Activated naive CD4-positive, alpha-beta T cell treated with anti-CD3 and anti-CD28 coated beads for 36 hours (primary cell): ENCODE measurements around the gene VPREB1. TPM values are rescaled to one million over a fixed set of nuclear protein-coding genes. Genes with fewer than 3 reads are reported as not detected.
"Not testable (repeated sequence)": the region's sequence is repeated elsewhere in the genome, so short reads cannot be mapped to it uniquely, and the experiment has no call there.

Experiments
- CTCF ChIA-PET: fragments of 350-600 bp; sonication (Branson Sonifier 250); formaldehyde crosslinking; loops from one replicate; lab custom pipeline; 2021; ENCODE audit warnings: antibody characterized with exemption; lab: Charles Lee
- DNase-seq: peaks from one replicate; pipeline ENCODE4 v3.0.0-alpha.2; 2020
- H3K27ac Mint-ChIP-seq: one replicate; pipeline ENCODE4 v1.8.0; 2021; ENCODE audit warnings: mild to moderate bottlenecking, mixed read lengths
- H3K27me3 Mint-ChIP-seq: one replicate; pipeline ENCODE4 v1.8.0; 2021; ENCODE audit warnings: low read depth, mixed read lengths
- H3K36me3 Mint-ChIP-seq: one replicate; pipeline ENCODE4 v1.8.0; 2021; ENCODE audit warnings: low read depth, mixed read lengths
- H3K4me1 Mint-ChIP-seq: one replicate; pipeline ENCODE4 v1.8.0; 2021; ENCODE audit warnings: low read depth, mixed read lengths
- H3K4me3 Mint-ChIP-seq: one replicate; pipeline ENCODE4 v1.8.0; 2021; ENCODE audit warnings: mild to moderate bottlenecking, moderate library complexity, mixed read lengths
- H3K9me3 Mint-ChIP-seq: one replicate; pipeline ENCODE4 v1.8.0; 2021; ENCODE audit warnings: mixed read lengths
- intact Hi-C: fragments of 100-400 bp; cut with micrococcal nuclease; formaldehyde crosslinking; loops from one replicate; pipeline ENCODE4 v1.15.1; 2023
- total RNA-seq, 2 experiments: library from RNA; stranded (reverse); gene quantifications; one replicate each; pipeline ENCODE4 v1.2.3, GENCODE V29; 2021

The VPREB1 gene
- total RNA-seq, 2 experiments from 2014 or later: not detected

GRCh38 chr22:22237521-22237920 is 7.1 kb upstream of the VPREB1 start:
- H3K9me3 Mint-ChIP-seq: no peaks in the 10 kb centered on the region
- H3K27me3 Mint-ChIP-seq: no peaks in the 10 kb centered on the region
- intact Hi-C loops: no loop called here
- no peak for DNase-seq
- no peaks in the 10 kb centered on the region for H3K36me3 Mint-ChIP-seq
- no peak overlapping the region for H3K27ac Mint-ChIP-seq
- H3K4me3 Mint-ChIP-seq: no peak overlapping the region
- CTCF ChIA-PET: interaction anchor here (0.6 to 10.1 kb wide), 4 partner anchors 11 to 643 kb away, joined by 3 to 179 read pairs (median 49); no protein-coding TSS in a partner anchor
- peaks cover 2% of the 10 kb centered on the region for H3K4me1 Mint-ChIP-seq

- intact Hi-C loops: no loop called here
- DNase-seq: no peak
- Mint-ChIP-seq H3K9me3 (no peaks in the 10 kb centered on the region), H3K36me3 (no peaks in the 10 kb centered on the region), H3K4me1 (peaks cover 2% of the 10 kb centered on the region), H3K4me3 (no peak overlapping the region), H3K27me3 (peaks cover 7% of the 10 kb centered on the region), H3K27ac (no peak overlapping the region)
- CTCF ChIA-PET: interaction anchor here (1.0 to 10.1 kb wide), 3 partner anchors 31 to 44 kb away, joined by 3 to 179 read pairs (median 3); no protein-coding TSS in a partner anchor
Measured at GRCh38 chr22:22239311-22239939, 5.2 kb upstream of the VPREB1 start.

GRCh38 chr22:22241554-22241898 is 3.1 kb upstream of the VPREB1 start:
- H3K4me3 Mint-ChIP-seq: no peak overlapping the region
- peaks cover 12% of the 10 kb centered on the region for H3K27me3 Mint-ChIP-seq
- CTCF ChIA-PET: interaction anchor here (0.7 to 10.1 kb wide), 4 partner anchors 33 to 41 kb away, joined by 4 to 179 read pairs (median 6); no protein-coding TSS in a partner anchor
- H3K4me1 Mint-ChIP-seq: no peaks in the 10 kb centered on the region
- no peak overlapping the region for H3K27ac Mint-ChIP-seq
- H3K9me3 Mint-ChIP-seq: no peaks in the 10 kb centered on the region
- intact Hi-C loops: no loop called here
- no peaks in the 10 kb centered on the region for H3K36me3 Mint-ChIP-seq
- DNase-seq: no peak

- Mint-ChIP-seq H3K4me1 (no peaks in the 10 kb centered on the region), H3K27me3 (peaks cover 12% of the 10 kb centered on the region), H3K4me3 (no peak overlapping the region), H3K27ac (no peak overlapping the region), H3K9me3 (no peaks in the 10 kb centered on the region), H3K36me3 (no peaks in the 10 kb centered on the region)
- DNase-seq: no peak
- CTCF ChIA-PET: interaction anchor here (0.6 to 1.6 kb wide), 5 partner anchors 29 to 86 kb away, joined by 3 to 7 read pairs (median 4); no protein-coding TSS in a partner anchor
- intact Hi-C loops: no loop called here
Measured at GRCh38 chr22:22242488-22242887, 2.1 kb upstream of the VPREB1 start.

GRCh38 chr22:22243033-22243680 is 1.4 kb upstream of the VPREB1 start:
- CTCF ChIA-PET: interaction anchor here (1.2 to 1.6 kb wide), 3 partner anchors 35 to 86 kb away, joined by 3 to 7 read pairs (median 5); no protein-coding TSS in a partner anchor
- Mint-ChIP-seq H3K27me3 (peaks cover 12% of the 10 kb centered on the region), H3K36me3 (no peaks in the 10 kb centered on the region), H3K4me3 (no peak overlapping the region), H3K4me1 (peaks cover under 1% of the 10 kb centered on the region), H3K9me3 (no peaks in the 10 kb centered on the region), H3K27ac (no peak overlapping the region)
- no peak for DNase-seq
- intact Hi-C loops: no loop called here

- Mint-ChIP-seq H3K4me1 (peaks cover 12% of the 10 kb centered on the region), H3K27me3 (peaks cover 12% of the 10 kb centered on the region), H3K4me3 (no peak overlapping the region), H3K27ac (no peak overlapping the region), H3K9me3 (no peaks in the 10 kb centered on the region), H3K36me3 (no peaks in the 10 kb centered on the region)
- DNase-seq: no peak
- CTCF ChIA-PET: interaction anchor here (0.6 to 3.9 kb wide), 3 partner anchors 37 to 45 kb away, joined by 3 to 16 read pairs (median 9); no protein-coding TSS in a partner anchor
- intact Hi-C loops: no loop called here
Measured at GRCh38 chr22:22245256-22245909, 797 bp downstream of the VPREB1 start.

- no peak for DNase-seq
- Mint-ChIP-seq H3K27me3 (peaks cover 12% of the 10 kb centered on the region), H3K36me3 (no peaks in the 10 kb centered on the region), H3K4me1 (peaks cover 12% of the 10 kb centered on the region), H3K4me3 (no peak overlapping the region), H3K27ac (no peak overlapping the region), H3K9me3 (no peaks in the 10 kb centered on the region)
- intact Hi-C loops: no loop called here
- CTCF ChIA-PET: interaction anchor here (3.6 to 3.9 kb wide), 2 partner anchors 38 to 45 kb away, joined by 9 to 16 read pairs; no protein-coding TSS in a partner anchor
Measured at GRCh38 chr22:22245935-22246525, 1.4 kb downstream of the VPREB1 start.

- no peak overlapping the region for H3K27ac Mint-ChIP-seq
- CTCF ChIA-PET: interaction anchor here (0.7 to 3.9 kb wide), 3 partner anchors 39 to 446 kb away, joined by 4 to 16 read pairs (median 9); no protein-coding TSS in a partner anchor
Measured at GRCh38 chr22:22246706-22247105, 2.1 kb downstream of the VPREB1 start.

GRCh38 chr22:22248878-22249277 is 4.3 kb downstream of the VPREB1 start:
- no peak overlapping the region for H3K4me3 Mint-ChIP-seq
- H3K9me3 Mint-ChIP-seq: no peaks in the 10 kb centered on the region
- peak; percentile 16 for DNase-seq
- H3K27ac Mint-ChIP-seq: no peak overlapping the region
- peaks cover 7% of the 10 kb centered on the region for H3K27me3 Mint-ChIP-seq
- CTCF ChIA-PET: interaction anchor here (0.8 to 3.9 kb wide), 3 partner anchors 11 to 48 kb away, joined by 3 to 16 read pairs (median 9); no protein-coding TSS in a partner anchor
- no peaks in the 10 kb centered on the region for H3K36me3 Mint-ChIP-seq
- intact Hi-C loops: no loop called here
- peaks cover 12% of the 10 kb centered on the region for H3K4me1 Mint-ChIP-seq

More at GRCh38 chr22:22246706-22247105, 2.1 kb downstream of the VPREB1 start:
- peaks cover 12% of the 10 kb centered on the region for H3K4me1 Mint-ChIP-seq
- DNase-seq: no peak
- H3K4me3 Mint-ChIP-seq: no peak overlapping the region
- intact Hi-C loops: no loop called here
- peaks cover 12% of the 10 kb centered on the region for H3K27me3 Mint-ChIP-seq
- no peaks in the 10 kb centered on the region for H3K36me3 Mint-ChIP-seq
- H3K9me3 Mint-ChIP-seq: no peaks in the 10 kb centered on the region

- DNase-seq, H3K4me3 Mint-ChIP-seq, H3K36me3 Mint-ChIP-seq, intact Hi-C loops, H3K27ac Mint-ChIP-seq, H3K27me3 Mint-ChIP-seq, H3K9me3 Mint-ChIP-seq: not testable (repeated sequence)
- peaks cover 12% of the 10 kb centered on the region for H3K4me1 Mint-ChIP-seq
- CTCF ChIA-PET: interaction anchor here (0.6 to 0.9 kb wide), 2 partner anchors 49 to 164 kb away, joined by 3 to 4 read pairs; no protein-coding TSS in a partner anchor
Measured at GRCh38 chr22:22250651-22251050, 6.1 kb downstream of the VPREB1 start.

GRCh38 chr22:22256133-22256532 is 11.5 kb downstream of the VPREB1 start:
- H3K4me3 Mint-ChIP-seq, intact Hi-C loops, H3K4me1 Mint-ChIP-seq, CTCF ChIA-PET, H3K9me3 Mint-ChIP-seq, DNase-seq, H3K27me3 Mint-ChIP-seq, H3K36me3 Mint-ChIP-seq, H3K27ac Mint-ChIP-seq: not testable (repeated sequence)
